Panc1 (cell line): ENCODE results near the gene PRKG1.

Experiments
- POLR2AphosphoS5 ChIP-seq: IDR thresholded peaks from 2 replicates; pipeline ENCODE4 v1.6.1; 2012; ENCODE audit warnings: mild to moderate bottlenecking, low read depth, low read length, moderate library complexity
- TF ChIP-seq, protein P1 (sequence below): fragments of 450-650 bp; IDR thresholded peaks from 2 replicates; pipeline ENCODE4 v1.5.1; 2017; ENCODE audit warnings: mild to moderate bottlenecking

DNA sequence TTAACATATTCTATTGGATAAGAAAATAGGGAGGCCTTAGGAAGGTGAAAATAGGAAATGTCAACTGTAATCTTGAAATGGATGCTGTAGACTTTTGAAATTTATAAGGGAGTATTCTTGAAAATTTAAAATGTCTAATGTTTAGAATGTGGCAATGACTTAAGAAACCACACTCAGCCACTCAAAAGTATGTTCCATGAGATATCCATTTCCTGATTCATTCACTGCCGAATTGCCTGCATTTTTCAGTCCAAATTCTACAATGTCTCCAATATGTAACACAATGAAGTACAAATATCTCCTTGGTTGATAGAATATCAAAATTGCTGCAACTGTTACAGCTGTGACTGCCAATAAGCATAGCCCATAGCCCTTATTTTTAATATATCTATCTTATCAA is 25.9 kb downstream of the PRKG1 start:
- TF ChIP-seq, protein P1, sequence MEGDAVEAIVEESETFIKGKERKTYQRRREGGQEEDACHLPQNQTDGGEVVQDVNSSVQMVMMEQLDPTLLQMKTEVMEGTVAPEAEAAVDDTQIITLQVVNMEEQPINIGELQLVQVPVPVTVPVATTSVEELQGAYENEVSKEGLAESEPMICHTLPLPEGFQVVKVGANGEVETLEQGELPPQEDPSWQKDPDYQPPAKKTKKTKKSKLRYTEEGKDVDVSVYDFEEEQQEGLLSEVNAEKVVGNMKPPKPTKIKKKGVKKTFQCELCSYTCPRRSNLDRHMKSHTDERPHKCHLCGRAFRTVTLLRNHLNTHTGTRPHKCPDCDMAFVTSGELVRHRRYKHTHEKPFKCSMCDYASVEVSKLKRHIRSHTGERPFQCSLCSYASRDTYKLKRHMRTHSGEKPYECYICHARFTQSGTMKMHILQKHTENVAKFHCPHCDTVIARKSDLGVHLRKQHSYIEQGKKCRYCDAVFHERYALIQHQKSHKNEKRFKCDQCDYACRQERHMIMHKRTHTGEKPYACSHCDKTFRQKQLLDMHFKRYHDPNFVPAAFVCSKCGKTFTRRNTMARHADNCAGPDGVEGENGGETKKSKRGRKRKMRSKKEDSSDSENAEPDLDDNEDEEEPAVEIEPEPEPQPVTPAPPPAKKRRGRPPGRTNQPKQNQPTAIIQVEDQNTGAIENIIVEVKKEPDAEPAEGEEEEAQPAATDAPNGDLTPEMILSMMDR: no peak
- TF ChIP-seq POLR2AphosphoS5: no peak
